ENCODE measurements around the gene WNT11.

Gene WNT11

GRCh38 chr11:76158394-76159302, 47.7 kb downstream of the WNT11 start:
- Histone ChIP-seq H3F3A (ENCODE audit: control insufficient read depth, insufficient read depth) (no peaks in the 10 kb centered on the region), H3K9me3 (ENCODE audit: control insufficient read depth, insufficient read depth, low read length) (no peaks in the 10 kb centered on the region)
- TF ChIP-seq CTCF (IDR thresholded peaks at IDR 0.05; ENCODE audit: low read depth, low read length, poor library complexity, severe bottlenecking) (no peak), EZH2phosphoT487 (IDR thresholded peaks at IDR 0.05; ENCODE audit: borderline replicate concordance, low read length) (no peak)

GRCh38 chr11:76157891-76158290, 48.4 kb downstream of the WNT11 start:
- peaks cover 10% of the 10 kb centered on the region for H3K4me1 ChIP-seq (ENCODE audit: control insufficient read depth, low read length)
- H4K20me1 ChIP-seq (ENCODE audit: control insufficient read depth, insufficient read depth, low read depth, low read length), result no peaks in the 10 kb centered on the region
- no peaks in the 10 kb centered on the region for H3K27me3 ChIP-seq (ENCODE audit: control insufficient read depth, low read length)
- H3K9me2 ChIP-seq (replicated peaks; ENCODE audit: control insufficient read depth, low read length), result no peaks in the 10 kb centered on the region
- no peaks in the 10 kb centered on the region for H3K9me3 ChIP-seq (ENCODE audit: control insufficient read depth, insufficient read depth, low read length)
- TF ChIP-seq CTCF (IDR thresholded peaks at IDR 0.05; ENCODE audit: low read depth, low read length, poor library complexity, severe bottlenecking) (no peak), EZH2phosphoT487 (IDR thresholded peaks at IDR 0.05; ENCODE audit: borderline replicate concordance, low read length) (no peak)
- H3K79me2 ChIP-seq (ENCODE audit: control insufficient read depth, low read length), result no peaks in the 10 kb centered on the region
- no peak overlapping the region for H3K4me2 ChIP-seq (ENCODE audit: low read length)
- H3F3A ChIP-seq (ENCODE audit: control insufficient read depth, insufficient read depth), result no peaks in the 10 kb centered on the region
- H3K4me3 ChIP-seq (ENCODE audit: low read length), result no peak overlapping the region
- no peak overlapping the region for H3K27ac ChIP-seq (ENCODE audit: low read depth, low read length)
- no peaks in the 10 kb centered on the region for H3K36me3 ChIP-seq (ENCODE audit: control insufficient read depth, low read length)

More at GRCh38 chr11:76158394-76159302, 47.7 kb downstream of the WNT11 start:
- Histone ChIP-seq H3K4me2 (ENCODE audit: low read length) (no peak overlapping the region), H4K20me1 (ENCODE audit: control insufficient read depth, insufficient read depth, low read depth, low read length) (no peaks in the 10 kb centered on the region), H3K9me2 (replicated peaks; ENCODE audit: control insufficient read depth, low read length) (no peaks in the 10 kb centered on the region), H3K36me3 (ENCODE audit: control insufficient read depth, low read length) (no peaks in the 10 kb centered on the region), H3K27me3 (ENCODE audit: control insufficient read depth, low read length) (no peaks in the 10 kb centered on the region), H3K27ac (ENCODE audit: low read depth, low read length) (no peak overlapping the region), H3K79me2 (ENCODE audit: control insufficient read depth, low read length) (no peaks in the 10 kb centered on the region), H3K4me3 (ENCODE audit: low read length) (no peak overlapping the region), H3K4me1 (ENCODE audit: control insufficient read depth, low read length) (peaks cover 2% of the 10 kb centered on the region)

GRCh38 chr11:76156971-76157427, 49.3 kb downstream of the WNT11 start:
- H3K4me3 ChIP-seq (ENCODE audit: low read length), result no peak overlapping the region
- H3K4me2 ChIP-seq (ENCODE audit: low read length), result no peak overlapping the region
- no peaks in the 10 kb centered on the region for H3K9me2 ChIP-seq (replicated peaks; ENCODE audit: control insufficient read depth, low read length)
- H3K27ac ChIP-seq (ENCODE audit: low read depth, low read length), result no peak overlapping the region
- no peaks in the 10 kb centered on the region for H4K20me1 ChIP-seq (ENCODE audit: control insufficient read depth, insufficient read depth, low read depth, low read length)
- TF ChIP-seq CTCF (IDR thresholded peaks at IDR 0.05; ENCODE audit: low read depth, low read length, poor library complexity, severe bottlenecking) (no peak), EZH2phosphoT487 (IDR thresholded peaks at IDR 0.05; ENCODE audit: borderline replicate concordance, low read length) (no peak)
- H3K4me1 ChIP-seq (ENCODE audit: control insufficient read depth, low read length), result peaks cover 18% of the 10 kb centered on the region
- no peaks in the 10 kb centered on the region for H3K36me3 ChIP-seq (ENCODE audit: control insufficient read depth, low read length)
- no peaks in the 10 kb centered on the region for H3K79me2 ChIP-seq (ENCODE audit: control insufficient read depth, low read length)
- H3K9me3 ChIP-seq (ENCODE audit: control insufficient read depth, insufficient read depth, low read length), result no peaks in the 10 kb centered on the region
- H3K27me3 ChIP-seq (ENCODE audit: control insufficient read depth, low read length), result no peaks in the 10 kb centered on the region
- H3F3A ChIP-seq (ENCODE audit: control insufficient read depth, insufficient read depth), result no peaks in the 10 kb centered on the region

Data from DOHH2 (cell line).